Right cardiac atrium (tissue), 5 donors: ENCODE results near the gene PHRF1. TPM values are rescaled to one million over a fixed set of nuclear protein-coding genes. Genes with fewer than 3 reads are reported as not detected.

Experiments used
- ATAC-seq, 2 donors: fragments of 200-7000 bp; cut with Tn5 transposase; one replicate each; pipeline versions ENCODE4 v1.8.0 to v1.9.1; 2020; ENCODE audit warnings: moderate library complexity in 2 of 2, mild to moderate bottlenecking in 1 of 2
- DNase-seq, 3 donors: peaks; one replicate each; pipeline ENCODE4 v3.0.0-alpha.2; 2020
- H3K27ac ChIP-seq: one replicate; pipeline ENCODE4 v1.5.1; 2013; ENCODE audit warnings: mild to moderate bottlenecking, low read length, control low read depth, moderate library complexity
- H3K27me3 ChIP-seq: one replicate; pipeline ENCODE4 v1.6.1; 2013; ENCODE audit not compliant: control insufficient read depth, insufficient read depth
- H3K4me1 ChIP-seq: one replicate; pipeline ENCODE4 v1.6.1; 2013; ENCODE audit warnings: low read length; ENCODE audit not compliant: control insufficient read depth, insufficient read depth
- H3K4me3 ChIP-seq: one replicate; pipeline ENCODE4 v1.5.1; 2013; ENCODE audit warnings: low read length, control low read depth
- H3K9me3 ChIP-seq: one replicate; pipeline ENCODE4 v1.6.1; 2013; ENCODE audit warnings: low read length; ENCODE audit not compliant: control insufficient read depth
- WGBS: extraction: QIAGEN DNeasy Blood & Tissue Kit; methylation state at CpG from one replicate; pipeline ENCODE4 v1.1.7; 2013; 5-methylcytosine and 5-hydroxymethylcytosine counted together
- intact Hi-C, 4 donors: fragments of 100-400 bp; cut with DNase I; formaldehyde crosslinking; loops; one replicate each; pipeline versions ENCODE4 v1.11.0 to v1.14.0; 2022 to 2023
- polyA plus RNA-seq: library from polyadenylated mRNA; stranded (reverse); fragments of 200-250 nt; gene quantifications from one replicate; pipeline ENCODE4 v1.2.3, GENCODE V29; 2013
- total RNA-seq, 4 donors: library from RNA; stranded (reverse); fragmentation: NEBNext Ultra II Directional; extraction: Animal tissue kit (Norgen Biotek cat#: 25700); gene quantifications; one replicate each; pipeline ENCODE4 v1.2.1, GENCODE V29; 2021
- donor health status: healthy with polysubstance abuse.
- donor health status: DM: no; HTN: yes; CAD: no.
- donor health status: DM: no; HTN: no; CAD: no.
- donor health status: DM: no; HTN: yes; CAD: no; lungs with severe emphysema.
- donor health status: DM: yes; HTN: yes; CAD: no.

The PHRF1 gene
- total and polyA plus RNA-seq, 5 donors, result 17.0 to 20.8 (median 19.9) TPM

- no peaks in the 10 kb centered on the region for H3K9me3 ChIP-seq
- H3K27me3 ChIP-seq, result no peaks in the 10 kb centered on the region
- no peak for DNase-seq
- no peak for ATAC-seq
- intact Hi-C loops, result no loop called here
- H3K4me1 ChIP-seq, result no peaks in the 10 kb centered on the region
- no peak overlapping the region for H3K27ac ChIP-seq
- no peak overlapping the region for H3K4me3 ChIP-seq
- WGBS, result 17% methylated on average over 28 of the region's 28 CpGs
Observed at GRCh38 chr11:627308-627576, 51.0 kb downstream of the PHRF1 start.

GRCh38 chr11:628056-628455, 51.8 kb downstream of the PHRF1 start:
- Histone ChIP-seq H3K27me3 (no peaks in the 10 kb centered on the region), H3K27ac (no peak overlapping the region), H3K4me1 (no peaks in the 10 kb centered on the region), H3K4me3 (no peak overlapping the region), H3K9me3 (no peaks in the 10 kb centered on the region)
- ATAC-seq, result no peak
- WGBS, result 93% methylated on average over 31 of the region's 31 CpGs
- intact Hi-C loops, result no loop called here
- DNase-seq, result peak in 2 of 3 donors; percentile 43 to 58

- DNase-seq (peak in 1 of 3 donors; percentile 42), ATAC-seq (no peak)
- intact Hi-C loops, result no loop called here
- no peak overlapping the region for H3K27ac ChIP-seq
- H3K4me3 ChIP-seq, result no peak overlapping the region
- 39% methylated on average over 10 of the region's 10 CpGs for WGBS
- H3K4me1 ChIP-seq, result no peaks in the 10 kb centered on the region
- H3K9me3 ChIP-seq, result no peaks in the 10 kb centered on the region
- no peaks in the 10 kb centered on the region for H3K27me3 ChIP-seq
Observed at GRCh38 chr11:629237-629583, 52.9 kb downstream of the PHRF1 start.

GRCh38 chr11:630871-631270, 54.6 kb downstream of the PHRF1 start:
- H3K9me3 ChIP-seq, result no peaks in the 10 kb centered on the region
- no peaks in the 10 kb centered on the region for H3K27me3 ChIP-seq
- H3K4me3 ChIP-seq, result no peak overlapping the region
- ATAC-seq (no peak), DNase-seq (no peak)
- no peak overlapping the region for H3K27ac ChIP-seq
- H3K4me1 ChIP-seq, result no peaks in the 10 kb centered on the region
- 94% methylated on average over 5 of the region's 5 CpGs for WGBS
- intact Hi-C loops, result no loop called here

- no peak overlapping the region for H3K4me3 ChIP-seq
- no peaks in the 10 kb centered on the region for H3K9me3 ChIP-seq
- DNase-seq, result peak in 1 of 3 donors; percentile 29
- intact Hi-C loops, result no loop called here
- H3K27ac ChIP-seq, result no peak overlapping the region
- peaks cover 10% of the 10 kb centered on the region for H3K4me1 ChIP-seq
- WGBS, result 69% methylated on average over 22 of the region's 22 CpGs
- no peaks in the 10 kb centered on the region for H3K27me3 ChIP-seq
- no peak for ATAC-seq
Observed at GRCh38 chr11:635945-636510, 59.8 kb downstream of the PHRF1 start.

- peak in 2 of 3 donors; percentile 56 to 70 for DNase-seq
- Histone ChIP-seq H3K27me3 (no peaks in the 10 kb centered on the region), H3K4me1 (peaks cover 10% of the 10 kb centered on the region), H3K27ac (no peak within 1 kb of the TSS), H3K4me3 (peak within 1 kb of the TSS; percentile 8), H3K9me3 (no peaks in the 10 kb centered on the region)
- intact Hi-C loops, result no loop called here
- WGBS, result 10% methylated on average over 100 of the region's 100 CpGs
- peak; percentile 54 to 55 for ATAC-seq
Observed at GRCh38 chr11:636511-637332, 60.5 kb downstream of the PHRF1 start, which contains the start of gene DRD4. DRD4 (plus strand) TSS chr11:637269; CDS start chr11:637305, 36 bp downstream.

- intact Hi-C loops, result no loop called here
- DNase-seq (no peak), ATAC-seq (no peak)
- peak overlapping the region; percentile 8 for H3K4me3 ChIP-seq
- 4% methylated on average over 34 of the region's 34 CpGs for WGBS
- peaks cover 10% of the 10 kb centered on the region for H3K4me1 ChIP-seq
- no peaks in the 10 kb centered on the region for H3K27me3 ChIP-seq
- H3K9me3 ChIP-seq, result no peaks in the 10 kb centered on the region
- no peak overlapping the region for H3K27ac ChIP-seq
Observed at GRCh38 chr11:637333-637592, 61.0 kb downstream of the PHRF1 start.

- 24% methylated on average over 55 of the region's 55 CpGs for WGBS
- no peaks in the 10 kb centered on the region for H3K27me3 ChIP-seq
Observed at GRCh38 chr11:637593-638521, 61.6 kb downstream of the PHRF1 start.

GRCh38 chr11:638631-639331, 62.5 kb downstream of the PHRF1 start:
- no peak for ATAC-seq
- 38% methylated on average over 28 of the region's 28 CpGs for WGBS
- H3K9me3 ChIP-seq, result no peaks in the 10 kb centered on the region
- H3K4me3 ChIP-seq, result no peak overlapping the region
- intact Hi-C loops, result no loop called here
- H3K4me1 ChIP-seq, result peaks cover 10% of the 10 kb centered on the region
- peak in 1 of 3 donors; percentile 72 for DNase-seq
- H3K27me3 ChIP-seq, result no peaks in the 10 kb centered on the region
- H3K27ac ChIP-seq, result no peak overlapping the region

More at GRCh38 chr11:637593-638521, 61.6 kb downstream of the PHRF1 start:
- Histone ChIP-seq H3K9me3 (no peaks in the 10 kb centered on the region), H3K4me1 (peaks cover 10% of the 10 kb centered on the region), H3K4me3 (peak overlapping the region; percentile 8), H3K27ac (no peak overlapping the region)
- intact Hi-C loops, result no loop called here
- ATAC-seq (no peak), DNase-seq (peak in 1 of 3 donors; percentile 45)

GRCh38 chr11:639332-639955, 63.2 kb downstream of the PHRF1 start:
- DNase-seq (peak in 1 of 3 donors; percentile 61), ATAC-seq (no peak)
- Histone ChIP-seq H3K9me3 (no peaks in the 10 kb centered on the region), H3K4me1 (peaks cover 10% of the 10 kb centered on the region), H3K27me3 (no peaks in the 10 kb centered on the region), H3K27ac (no peak overlapping the region), H3K4me3 (peak overlapping the region; percentile 2)
- intact Hi-C loops, result no loop called here
- 3% methylated on average over 80 of the region's 80 CpGs for WGBS
